HepG2 (cell line): Measurements from ENCODE around the gene ZDHHC7. TPM values are rescaled to one million over a fixed set of nuclear protein-coding genes. Genes with fewer than 3 reads are reported as not detected.

Experiments
- ATAC-seq: fragments of 200-7000 bp; cut with Tn5 transposase; 3 replicates; pipeline ENCODE4 v1.9.1; 2020; ENCODE audit warnings: mild to moderate bottlenecking, moderate library complexity
- BruUV-seq: library from RNA; stranded (reverse); fragments of 400-500 nt; replicated peaks from 2 replicates; lab custom pipeline; 2021; lab: Mats Ljungman, UMichigan
- CTCF ChIA-PET: fragments of 300-600 bp; formaldehyde crosslinking; extraction: SDS; loops from one replicate; lab custom pipeline; 2021; ENCODE audit warnings: low total read pairs, inconsistent platforms, low intra/inter-chr PET ratio; lab: Yijun Ruan, JAX
- POLR2A ChIA-PET: fragments of 350-600 bp; sonication (Branson Sonifier 250); formaldehyde crosslinking; loops from one replicate; lab custom pipeline; 2020; ENCODE audit warnings: antibody characterized with exemption, inconsistent platforms; lab: Yijun Ruan, JAX
- DNase-seq: peaks from one replicate; pipeline ENCODE4 v3.0.0-alpha.2; 2015; ENCODE audit warnings: low spot score
- FAIRE-seq: peaks from 3 replicates; lab custom pipeline; 2011; peaks lifted over from hg19 to GRCh38; lab: Jason Lieb, UNC
- H2AFZ ChIP-seq: one replicate; pipeline ENCODE4 v1.6.1; 2011; ENCODE audit warnings: low read length, inconsistent platforms
- H3K27ac ChIP-seq: fragments of 300-600 bp; 3 replicates; pipeline ENCODE4 v1.8.0; 2011; ENCODE audit warnings: mixed run types, mild to moderate bottlenecking, mixed read lengths, low read length, inconsistent platforms; ENCODE audit not compliant: insufficient read depth; ENCODE audit errors: extremely low read length
- H3K27me3 ChIP-seq, 2 experiments: fragments of 200-600 bp in 1 of 2; 2 replicates in 1 of 2; 3 replicates in 1 of 2; pipeline versions ENCODE4 v1.6.0 to v1.8.0; 2011; ENCODE audit warnings: low read length in 2 of 2, mild to moderate bottlenecking in 2 of 2, moderate library complexity in 2 of 2, inconsistent platforms in 1 of 2; ENCODE audit not compliant: insufficient read depth in 2 of 2, control insufficient read depth in 1 of 2
- H3K36me3 ChIP-seq, 2 experiments: fragments of 200-600 bp in 1 of 2; replicated peaks in 1 of 2; 2 replicates in 1 of 2; 3 replicates in 1 of 2; pipeline versions ENCODE4 v1.5.1 to v1.8.0; 2011; ENCODE audit warnings: low read length in 2 of 2, inconsistent platforms in 1 of 2; ENCODE audit not compliant: insufficient read depth in 2 of 2, control insufficient read depth in 1 of 2
- H3K4me1 ChIP-seq: 2 replicates; pipeline ENCODE4 v1.5.1; 2012; ENCODE audit warnings: low read length, inconsistent platforms; ENCODE audit not compliant: insufficient read depth
- H3K4me2 ChIP-seq: 2 replicates; pipeline ENCODE4 v1.6.0; 2011; ENCODE audit warnings: low read depth, low read length, inconsistent platforms
- H3K4me3 ChIP-seq, 3 experiments: fragments of 200-600 bp in 1 of 3; sonication (generic), shearing (Covaris generic) in 1 of 3; replicated peaks in 1 of 3; 2 replicates each; pipeline ENCODE4 v1.5.1; 2011 to 2016; ENCODE audit warnings: low read length in 3 of 3, inconsistent platforms in 2 of 3, low read depth in 2 of 3, mild to moderate bottlenecking in 2 of 3, control low read depth in 1 of 3, mixed read lengths in 1 of 3; ENCODE audit not compliant: insufficient read depth in 1 of 3
- H3K79me2 ChIP-seq: one replicate; pipeline ENCODE4 v1.6.1; 2011; ENCODE audit warnings: low read length, inconsistent platforms; ENCODE audit not compliant: insufficient read depth
- H3K9ac ChIP-seq: 2 replicates; pipeline ENCODE4 v1.6.0; 2011; ENCODE audit warnings: mild to moderate bottlenecking, low read depth, low read length, inconsistent platforms; ENCODE audit not compliant: insufficient read depth
- H3K9me3 ChIP-seq: 2 replicates; pipeline ENCODE4 v1.5.1; 2012; ENCODE audit warnings: mild to moderate bottlenecking, low read length
- H4K20me1 ChIP-seq: 2 replicates; pipeline ENCODE4 v1.6.0; 2011; ENCODE audit warnings: inconsistent platforms, mild to moderate bottlenecking, low read length, moderate library complexity; ENCODE audit not compliant: insufficient read depth
- BHLHE40 ChIP-seq: IDR thresholded peaks from 2 replicates; pipeline ENCODE4 v1.6.1; 2011; ENCODE audit warnings: low read length, improper control_type of control experiment
- CREB1 ChIP-seq, 2 experiments: fragments of 450-650 bp in 1 of 2; IDR thresholded peaks; 2 replicates each; pipeline ENCODE4 v1.6.1; 2016 to 2017; ENCODE audit warnings: control low read depth in 1 of 2, mild to moderate bottlenecking in 1 of 2, missing compliant biosample characterization in 1 of 2, missing genetic modification characterization in 1 of 2
- FOSL1 ChIP-seq: sonication (generic); formaldehyde crosslinking; IDR thresholded peaks from 2 replicates; pipeline ENCODE4 v1.9.0; 2021; ENCODE audit warnings: missing genetic modification reagents, borderline replicate concordance
- JUND ChIP-seq: sonication (generic); formaldehyde crosslinking; IDR thresholded peaks from 2 replicates; pipeline ENCODE4 v1.8.0; 2022; ENCODE audit warnings: mild to moderate bottlenecking, missing genetic modification reagents
- RFX3 ChIP-seq: IDR thresholded peaks from 2 replicates; pipeline ENCODE4 v1.6.1; 2016; ENCODE audit warnings: missing biosample characterization, missing genetic modification reagents
- U2AF2 ChIP-seq: fragments of 200-400 bp; formaldehyde crosslinking; IDR thresholded peaks from 2 replicates; pipeline ENCODE4 v1.6.1; 2017; ENCODE audit warnings: low read depth, mild to moderate bottlenecking, low read length
- WGBS: methylation state at CpG from one replicate; pipeline ENCODE4 v1.1.6; 2017; ENCODE audit warnings: low lambda C conversion rate; 5-methylcytosine and 5-hydroxymethylcytosine counted together
- in situ Hi-C: cut with HindIII; loops from 2 replicates; pipeline ENCODE4 v1.10.0; 2017; ENCODE audit warnings: low pct_unique_long_range_greater_than_20kb; ENCODE audit not compliant: extremely low pct_ligation_motif_present
- intact Hi-C: fragments of 100-400 bp; cut with micrococcal nuclease; formaldehyde crosslinking; loops from one replicate; pipeline ENCODE4 v1.10.0; 2022; ENCODE audit not compliant: unreplicated experiment
- polyA plus RNA-seq, 8 experiments: library from polyadenylated mRNA; depleted of rRNA in 3 of 8; stranded (reverse) in 7 of 8; unstranded in 1 of 8; fragments of >200 nt; fragmentation: Illumina TruSeq in 4 of 8; extraction: Trizol in 4 of 8; gene quantifications; 2 replicates each; pipeline versions ENCODE4 v1.2.1 to v1.2.3, GENCODE V29; 2011 to 2016; ENCODE audit warnings: low read depth in 4 of 8, missing spikeins in 1 of 8, mixed read lengths in 1 of 8; ENCODE audit not compliant: insufficient read depth in 1 of 8
- total RNA-seq, 5 experiments: library from RNA; depleted of rRNA; stranded (reverse); fragments of >200 nt; fragmentation: Illumina TruSeq; extraction: Trizol; gene quantifications; 2 replicates each; pipeline ENCODE4 v1.2.3, GENCODE V29; 2016; ENCODE audit warnings: low read depth in 1 of 5
- TF ChIP-seq, protein P1 (sequence below): sonication (generic); formaldehyde crosslinking; IDR thresholded peaks from 2 replicates; pipeline ENCODE4 v1.4.0; 2020; ENCODE audit warnings: low read depth, missing genetic modification reagents
- TF ChIP-seq, protein P2 (sequence below), 2 experiments: sonication (generic) in 1 of 2; formaldehyde crosslinking in 1 of 2; IDR thresholded peaks; 2 replicates each; pipeline versions ENCODE4 v1.5.1 to v1.6.1; 2011 to 2020; ENCODE audit warnings: borderline replicate concordance in 1 of 2, low read depth in 1 of 2, low read length in 1 of 2, mild to moderate bottlenecking in 1 of 2, missing genetic modification reagents in 1 of 2, moderate library complexity in 1 of 2
- TF ChIP-seq, protein P3 (sequence below): sonication (generic); formaldehyde crosslinking; IDR thresholded peaks from 2 replicates; pipeline ENCODE4 v1.9.0; 2021; ENCODE audit warnings: missing genetic modification reagents, mild to moderate bottlenecking, borderline replicate concordance

Gene ZDHHC7
- total and polyA plus RNA-seq, 2 of the 13 experiments (the other 11 are each of a cell fraction or from before 2014, with no cell fraction given): 46.8 to 67.6 TPM

DNA sequence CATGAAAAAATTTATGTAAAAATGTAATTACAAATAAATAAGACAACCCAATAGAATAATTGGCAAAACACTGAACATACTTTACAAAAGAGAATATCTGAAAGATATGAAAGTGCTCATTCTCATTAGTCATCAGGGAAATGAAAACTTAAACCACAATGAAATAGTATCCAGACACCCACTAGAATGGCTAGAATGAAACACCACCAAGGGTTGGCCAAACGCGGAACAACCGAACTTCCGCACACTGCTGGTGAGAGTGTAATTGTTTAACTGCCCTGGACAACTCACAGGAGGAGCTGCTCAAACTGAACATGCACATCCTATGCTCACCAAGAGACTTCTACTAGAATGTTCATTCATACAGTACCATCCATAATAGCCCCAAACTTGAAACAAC, 5.8 kb upstream of the ZDHHC7 start (continued):
- TF ChIP-seq, protein P1, sequence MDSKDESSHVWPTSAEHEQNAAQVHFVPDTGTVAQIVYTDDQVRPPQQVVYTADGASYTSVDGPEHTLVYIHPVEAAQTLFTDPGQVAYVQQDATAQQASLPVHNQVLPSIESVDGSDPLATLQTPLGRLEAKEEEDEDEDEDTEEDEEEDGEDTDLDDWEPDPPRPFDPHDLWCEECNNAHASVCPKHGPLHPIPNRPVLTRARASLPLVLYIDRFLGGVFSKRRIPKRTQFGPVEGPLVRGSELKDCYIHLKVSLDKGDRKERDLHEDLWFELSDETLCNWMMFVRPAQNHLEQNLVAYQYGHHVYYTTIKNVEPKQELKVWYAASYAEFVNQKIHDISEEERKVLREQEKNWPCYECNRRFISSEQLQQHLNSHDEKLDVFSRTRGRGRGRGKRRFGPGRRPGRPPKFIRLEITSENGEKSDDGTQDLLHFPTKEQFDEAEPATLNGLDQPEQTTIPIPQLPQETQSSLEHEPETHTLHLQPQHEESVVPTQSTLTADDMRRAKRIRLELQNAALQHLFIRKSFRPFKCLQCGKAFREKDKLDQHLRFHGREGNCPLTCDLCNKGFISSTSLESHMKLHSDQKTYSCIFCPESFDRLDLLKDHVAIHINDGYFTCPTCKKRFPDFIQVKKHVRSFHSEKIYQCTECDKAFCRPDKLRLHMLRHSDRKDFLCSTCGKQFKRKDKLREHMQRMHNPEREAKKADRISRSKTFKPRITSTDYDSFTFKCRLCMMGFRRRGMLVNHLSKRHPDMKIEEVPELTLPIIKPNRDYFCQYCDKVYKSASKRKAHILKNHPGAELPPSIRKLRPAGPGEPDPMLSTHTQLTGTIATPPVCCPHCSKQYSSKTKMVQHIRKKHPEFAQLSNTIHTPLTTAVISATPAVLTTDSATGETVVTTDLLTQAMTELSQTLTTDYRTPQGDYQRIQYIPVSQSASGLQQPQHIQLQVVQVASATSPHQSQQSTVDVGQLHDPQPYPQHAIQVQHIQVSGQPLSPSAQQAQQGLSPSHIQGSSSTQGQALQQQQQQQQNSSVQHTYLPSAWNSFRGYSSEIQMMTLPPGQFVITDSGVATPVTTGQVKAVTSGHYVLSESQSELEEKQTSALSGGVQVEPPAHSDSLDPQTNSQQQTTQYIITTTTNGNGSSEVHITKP (CRISPR knock-in tag): no peak
- no peak for TF ChIP-seq RFX3 (CRISPR knock-in tag)
- no peak for TF ChIP-seq BHLHE40
- TF ChIP-seq JUND (CRISPR knock-in tag): no peak
- TF ChIP-seq, all 625 proteins: peak for 0

- WGBS: 64% methylated on average over 5 of the region's 5 CpGs
- intact Hi-C loops: no loop called here
- CTCF ChIA-PET: no interaction called here
- Histone ChIP-seq H3K9me3 (no peaks in the 10 kb centered on the region), H3K4me3 (no peak overlapping the region), H3K27ac (no peak overlapping the region), H2AFZ (no peak overlapping the region), H3K4me1 (peaks cover 44% of the 10 kb centered on the region), H3K79me2 (peaks cover 4% of the 10 kb centered on the region), H3K27me3 (no peaks in the 10 kb centered on the region; a peak in 3 of 5 replicates), H4K20me1 (no peaks in the 10 kb centered on the region), H3K9ac (no peak overlapping the region), H3K4me2 (no peak overlapping the region), H3K36me3 (no peaks in the 10 kb centered on the region)
- ATAC-seq: no peak
- no peak for TF ChIP-seq U2AF2
- TF ChIP-seq, protein P2, sequence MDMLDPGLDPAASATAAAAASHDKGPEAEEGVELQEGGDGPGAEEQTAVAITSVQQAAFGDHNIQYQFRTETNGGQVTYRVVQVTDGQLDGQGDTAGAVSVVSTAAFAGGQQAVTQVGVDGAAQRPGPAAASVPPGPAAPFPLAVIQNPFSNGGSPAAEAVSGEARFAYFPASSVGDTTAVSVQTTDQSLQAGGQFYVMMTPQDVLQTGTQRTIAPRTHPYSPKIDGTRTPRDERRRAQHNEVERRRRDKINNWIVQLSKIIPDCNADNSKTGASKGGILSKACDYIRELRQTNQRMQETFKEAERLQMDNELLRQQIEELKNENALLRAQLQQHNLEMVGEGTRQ (IDR thresholded peaks at IDR 0.05; ENCODE audit: low read depth, low read length): no peak
- TF ChIP-seq, protein P2 (CRISPR knock-in tag; IDR thresholded peaks at IDR 0.05; ENCODE audit: borderline replicate concordance): 0 out of 2 replicates have a peak, but pooled peaks have one; percentile 9
- TF ChIP-seq FOSL1 (CRISPR knock-in tag): no peak
- TF ChIP-seq CREB1 (IDR thresholded peaks at IDR 0.05): peak; percentile 58
- no peak for TF ChIP-seq CREB1 (CRISPR knock-in tag; IDR thresholded peaks at IDR 0.05)
- TF ChIP-seq, protein P3, sequence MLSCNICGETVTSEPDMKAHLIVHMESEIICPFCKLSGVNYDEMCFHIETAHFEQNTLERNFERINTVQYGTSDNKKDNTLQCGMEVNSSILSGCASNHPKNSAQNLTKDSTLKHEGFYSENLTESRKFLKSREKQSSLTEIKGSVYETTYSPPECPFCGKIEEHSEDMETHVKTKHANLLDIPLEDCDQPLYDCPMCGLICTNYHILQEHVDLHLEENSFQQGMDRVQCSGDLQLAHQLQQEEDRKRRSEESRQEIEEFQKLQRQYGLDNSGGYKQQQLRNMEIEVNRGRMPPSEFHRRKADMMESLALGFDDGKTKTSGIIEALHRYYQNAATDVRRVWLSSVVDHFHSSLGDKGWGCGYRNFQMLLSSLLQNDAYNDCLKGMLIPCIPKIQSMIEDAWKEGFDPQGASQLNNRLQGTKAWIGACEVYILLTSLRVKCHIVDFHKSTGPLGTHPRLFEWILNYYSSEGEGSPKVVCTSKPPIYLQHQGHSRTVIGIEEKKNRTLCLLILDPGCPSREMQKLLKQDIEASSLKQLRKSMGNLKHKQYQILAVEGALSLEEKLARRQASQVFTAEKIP: no peak
- in situ Hi-C loops: no loop called here
- FAIRE-seq: no peak
- BruUV-seq: no TSS peak
- no peak for DNase-seq
- POLR2A ChIA-PET: interaction anchor here (1.0 kb wide), 1 partner anchor 21 kb away, joined by 3 read pairs; no protein-coding TSS in a partner anchor
Observed at GRCh38 chr16:85015481-85016187, 4.3 kb upstream of the ZDHHC7 start.
